ENCODE measurements around the gene LRBA. TPM values are rescaled to one million over a fixed set of nuclear protein-coding genes. Genes with fewer than 3 reads are reported as not detected.

LRBA gene
- polyA plus RNA-seq, 1 of the 3 experiments (the other 2 are of a cell fraction) = 11.4 TPM

DNA sequence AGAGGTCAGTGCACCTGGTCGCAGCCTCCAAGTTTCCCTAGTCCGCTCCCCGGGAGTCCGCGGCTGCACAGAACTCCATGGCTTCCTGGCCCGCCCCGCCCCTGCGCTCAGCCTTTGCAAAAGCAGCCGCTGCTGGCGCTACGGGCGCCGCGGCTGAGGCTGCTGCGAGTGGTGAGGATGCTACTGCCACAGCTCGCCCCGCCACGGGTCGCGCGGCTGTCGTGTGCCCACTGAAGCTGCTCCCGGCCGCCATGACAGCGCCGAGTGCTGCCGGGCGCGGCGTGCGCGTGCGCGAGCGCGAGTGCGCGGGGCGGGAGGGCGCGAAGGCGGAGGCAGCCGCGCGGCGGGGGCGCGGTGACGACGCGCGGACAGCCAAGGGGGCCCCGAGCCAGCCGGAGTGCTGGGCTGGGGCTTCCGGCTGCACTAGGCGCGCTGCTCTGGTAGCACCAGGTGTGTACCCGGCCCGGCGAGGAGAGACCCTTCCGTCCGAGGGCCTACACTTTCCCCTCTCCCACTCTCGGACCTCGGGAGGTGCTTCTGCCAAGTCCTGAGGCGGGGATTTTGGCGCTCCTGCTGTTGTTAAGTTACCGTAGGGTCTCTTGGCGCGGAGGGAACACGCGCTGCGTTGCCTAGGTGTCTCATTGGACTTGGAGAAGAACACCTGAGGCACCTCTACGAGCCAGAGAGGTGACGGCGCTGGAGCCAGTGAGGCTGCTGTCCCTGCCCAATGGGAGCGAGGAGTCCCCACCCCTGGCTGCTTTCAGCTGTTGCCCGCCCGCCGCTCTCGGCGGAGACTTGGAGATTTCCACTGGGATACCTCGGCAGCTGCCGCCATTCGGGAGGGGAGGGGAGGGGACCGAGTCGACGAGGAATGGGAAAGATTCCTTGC is 619 bp upstream of the LRBA start:
- Histone ChIP-seq H3K9me2 (no peaks in the 10 kb centered on the region), H3K9me3 (no peaks in the 10 kb centered on the region), H3K36me3 (replicated peaks in 1 of 2; ENCODE audit: control insufficient read depth in 1 of 2, insufficient read depth in 2 of 2, low read length in 1 of 2) (no peaks in the 10 kb centered on the region), H3K79me2 (ENCODE audit: insufficient read depth) (peaks cover 9% of the 10 kb centered on the region; the same call in 1 of the 2 replicates), H3K4me3 (ENCODE audit: low read depth in 2 of 2, low read length in 1 of 2) (peak overlapping the region; percentile 82 to 85), H3K4me1 (ENCODE audit: control insufficient read depth in 1 of 2, insufficient read depth in 2 of 2, low read depth in 1 of 2, low read length in 1 of 2) (peaks cover 6 to 12% of the 10 kb centered on the region in 2 experiments; a peak in 3 of 4 replicates), H3K9ac (peak overlapping the region; percentile 83), H3K27ac (ENCODE audit: low read depth in 2 of 2, low read length in 1 of 2) (peak overlapping the region; percentile 76 to 88), H2AFZ (ENCODE audit: low read depth) (peak overlapping the region; percentile 100), H4K20me1 (ENCODE audit: insufficient read depth) (no peaks in the 10 kb centered on the region), H3K4me2 (peak overlapping the region; percentile 92), H3K27me3 (ENCODE audit: insufficient read depth) (no peaks in the 10 kb centered on the region), H3F3A (replicated peaks; ENCODE audit: insufficient read depth) (peaks cover 2% of the 10 kb centered on the region)
- DNase-seq = peak; percentile 94
- 2% methylated on average over 19 of the region's 87 CpGs for WGBS (ENCODE audit: low lambda C conversion rate)
- ChIA-PET POLR2A (interaction anchor here (0.6 kb wide), 1 partner anchor 83 kb away, joined by 3 read pairs; the partner anchor contains the start of gene RPS3A), CTCF (interaction anchor here (1.0 kb wide), 1 partner anchor 12 kb away, joined by 3 read pairs; no protein-coding TSS in a partner anchor)
- no peak for TF ChIP-seq SMC3 (IDR thresholded peaks at IDR 0.05; ENCODE audit: low read depth, low read length)
- TF ChIP-seq ELF1 (IDR thresholded peaks at IDR 0.05) = no peak
- TF ChIP-seq RCOR1 (IDR thresholded peaks at IDR 0.05; ENCODE audit: low read length) = no peak
- TF ChIP-seq ZBTB33 (IDR thresholded peaks at IDR 0.05; ENCODE audit: borderline replicate concordance, low read depth) = no peak
- no peak for TF ChIP-seq RAD21 (IDR thresholded peaks at IDR 0.05; ENCODE audit: low read length)
- no peak for TF ChIP-seq GABPA (IDR thresholded peaks at IDR 0.05; ENCODE audit: low read depth)
- TF ChIP-seq FOXJ3 (CRISPR knock-in tag; IDR thresholded peaks at IDR 0.05) = no peak
- TF ChIP-seq YY1 (IDR thresholded peaks at IDR 0.05; ENCODE audit: low read depth) = peak; percentile 93
- TF ChIP-seq USF2 (IDR thresholded peaks at IDR 0.05; ENCODE audit: borderline replicate concordance, low read depth, low read length) = no peak
- no peak for TF ChIP-seq RFX5 (IDR thresholded peaks at IDR 0.05; ENCODE audit: low read length)
- no peak for TF ChIP-seq EP300 (IDR thresholded peaks at IDR 0.05; ENCODE audit: borderline replicate concordance in 1 of 2, low read depth in 1 of 2, low read length in 1 of 2)
- TF ChIP-seq, protein P1, sequence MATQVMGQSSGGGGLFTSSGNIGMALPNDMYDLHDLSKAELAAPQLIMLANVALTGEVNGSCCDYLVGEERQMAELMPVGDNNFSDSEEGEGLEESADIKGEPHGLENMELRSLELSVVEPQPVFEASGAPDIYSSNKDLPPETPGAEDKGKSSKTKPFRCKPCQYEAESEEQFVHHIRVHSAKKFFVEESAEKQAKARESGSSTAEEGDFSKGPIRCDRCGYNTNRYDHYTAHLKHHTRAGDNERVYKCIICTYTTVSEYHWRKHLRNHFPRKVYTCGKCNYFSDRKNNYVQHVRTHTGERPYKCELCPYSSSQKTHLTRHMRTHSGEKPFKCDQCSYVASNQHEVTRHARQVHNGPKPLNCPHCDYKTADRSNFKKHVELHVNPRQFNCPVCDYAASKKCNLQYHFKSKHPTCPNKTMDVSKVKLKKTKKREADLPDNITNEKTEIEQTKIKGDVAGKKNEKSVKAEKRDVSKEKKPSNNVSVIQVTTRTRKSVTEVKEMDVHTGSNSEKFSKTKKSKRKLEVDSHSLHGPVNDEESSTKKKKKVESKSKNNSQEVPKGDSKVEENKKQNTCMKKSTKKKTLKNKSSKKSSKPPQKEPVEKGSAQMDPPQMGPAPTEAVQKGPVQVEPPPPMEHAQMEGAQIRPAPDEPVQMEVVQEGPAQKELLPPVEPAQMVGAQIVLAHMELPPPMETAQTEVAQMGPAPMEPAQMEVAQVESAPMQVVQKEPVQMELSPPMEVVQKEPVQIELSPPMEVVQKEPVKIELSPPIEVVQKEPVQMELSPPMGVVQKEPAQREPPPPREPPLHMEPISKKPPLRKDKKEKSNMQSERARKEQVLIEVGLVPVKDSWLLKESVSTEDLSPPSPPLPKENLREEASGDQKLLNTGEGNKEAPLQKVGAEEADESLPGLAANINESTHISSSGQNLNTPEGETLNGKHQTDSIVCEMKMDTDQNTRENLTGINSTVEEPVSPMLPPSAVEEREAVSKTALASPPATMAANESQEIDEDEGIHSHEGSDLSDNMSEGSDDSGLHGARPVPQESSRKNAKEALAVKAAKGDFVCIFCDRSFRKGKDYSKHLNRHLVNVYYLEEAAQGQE (IDR thresholded peaks at IDR 0.05; ENCODE audit: low read depth, low read length) = no peak
- peak; percentile 66; the same call in 1 of the 2 replicates for TF ChIP-seq TAF1 (IDR thresholded peaks at IDR 0.05; ENCODE audit: borderline replicate concordance, low read depth, low read length)
- TF ChIP-seq NFIC (IDR thresholded peaks at IDR 0.05; ENCODE audit: borderline replicate concordance) = no peak
- TF ChIP-seq FOSL2 (IDR thresholded peaks at IDR 0.05; ENCODE audit: borderline replicate concordance, low read depth) = no peak
- TF ChIP-seq, protein P2, sequence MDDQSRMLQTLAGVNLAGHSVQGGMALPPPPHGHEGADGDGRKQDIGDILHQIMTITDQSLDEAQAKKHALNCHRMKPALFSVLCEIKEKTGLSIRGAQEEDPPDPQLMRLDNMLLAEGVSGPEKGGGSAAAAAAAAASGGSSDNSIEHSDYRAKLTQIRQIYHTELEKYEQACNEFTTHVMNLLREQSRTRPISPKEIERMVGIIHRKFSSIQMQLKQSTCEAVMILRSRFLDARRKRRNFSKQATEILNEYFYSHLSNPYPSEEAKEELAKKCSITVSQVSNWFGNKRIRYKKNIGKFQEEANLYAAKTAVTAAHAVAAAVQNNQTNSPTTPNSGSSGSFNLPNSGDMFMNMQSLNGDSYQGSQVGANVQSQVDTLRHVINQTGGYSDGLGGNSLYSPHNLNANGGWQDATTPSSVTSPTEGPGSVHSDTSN (IDR thresholded peaks at IDR 0.05) = no peak
- TF ChIP-seq POLR2AphosphoS5 (IDR thresholded peaks at IDR 0.05; ENCODE audit: low read depth, low read length) = peak; percentile 63
- no peak for TF ChIP-seq MEF2A (IDR thresholded peaks at IDR 0.05; ENCODE audit: borderline replicate concordance, low read depth)
- no peak for TF ChIP-seq RXRA (IDR thresholded peaks at IDR 0.05; ENCODE audit: borderline replicate concordance, low read depth)
- TF ChIP-seq, protein P3, sequence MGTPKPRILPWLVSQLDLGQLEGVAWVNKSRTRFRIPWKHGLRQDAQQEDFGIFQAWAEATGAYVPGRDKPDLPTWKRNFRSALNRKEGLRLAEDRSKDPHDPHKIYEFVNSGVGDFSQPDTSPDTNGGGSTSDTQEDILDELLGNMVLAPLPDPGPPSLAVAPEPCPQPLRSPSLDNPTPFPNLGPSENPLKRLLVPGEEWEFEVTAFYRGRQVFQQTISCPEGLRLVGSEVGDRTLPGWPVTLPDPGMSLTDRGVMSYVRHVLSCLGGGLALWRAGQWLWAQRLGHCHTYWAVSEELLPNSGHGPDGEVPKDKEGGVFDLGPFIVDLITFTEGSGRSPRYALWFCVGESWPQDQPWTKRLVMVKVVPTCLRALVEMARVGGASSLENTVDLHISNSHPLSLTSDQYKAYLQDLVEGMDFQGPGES (IDR thresholded peaks at IDR 0.05; ENCODE audit: low read depth, low read length) = no peak
- 0 out of 2 replicates have a peak, but pooled peaks have one; percentile 13 for TF ChIP-seq MXI1 (IDR thresholded peaks at IDR 0.05; ENCODE audit: low read depth, low read length)
- no peak for TF ChIP-seq USF1 (IDR thresholded peaks at IDR 0.05; ENCODE audit: borderline replicate concordance, low read depth)

Data from SK-N-SH (cell line).